IPS-NIHi11 (cell line): Measurements from ENCODE around the gene CLDN15.
"Not testable (repeated sequence)": the region's sequence is repeated elsewhere in the genome, so short reads cannot be mapped to it uniquely, and the experiment has no call there.

ENCODE experiments used
- DNase-seq: peaks from one replicate; pipeline ENCODE4 v3.0.0; 2012; ENCODE audit warnings: mixed read lengths, low spot score

Gene CLDN15

GRCh38 chr7:101222275-101222830 is 15.2 kb downstream of the CLDN15 start:
- peak; percentile 7 for DNase-seq

GRCh38 chr7:101220295-101220694 is 17.3 kb downstream of the CLDN15 start:
- no peak for DNase-seq

- DNase-seq: no peak
Measured at GRCh38 chr7:101218236-101219125, 19.1 kb downstream of the CLDN15 start.

GRCh38 chr7:101217388-101218235 is 20.0 kb downstream of the CLDN15 start, which contains the start of the genes PLOD3 and ZNHIT1:
Gene PLOD3, minus strand, starts transcription at chr7:101217581. Its CDS starts 307 bp downstream, at chr7:101217274.
Gene ZNHIT1, plus strand, starts transcription at chr7:101218165. Its CDS starts 31 bp downstream, at chr7:101218196.
- peak; percentile 99 for DNase-seq

DNA sequence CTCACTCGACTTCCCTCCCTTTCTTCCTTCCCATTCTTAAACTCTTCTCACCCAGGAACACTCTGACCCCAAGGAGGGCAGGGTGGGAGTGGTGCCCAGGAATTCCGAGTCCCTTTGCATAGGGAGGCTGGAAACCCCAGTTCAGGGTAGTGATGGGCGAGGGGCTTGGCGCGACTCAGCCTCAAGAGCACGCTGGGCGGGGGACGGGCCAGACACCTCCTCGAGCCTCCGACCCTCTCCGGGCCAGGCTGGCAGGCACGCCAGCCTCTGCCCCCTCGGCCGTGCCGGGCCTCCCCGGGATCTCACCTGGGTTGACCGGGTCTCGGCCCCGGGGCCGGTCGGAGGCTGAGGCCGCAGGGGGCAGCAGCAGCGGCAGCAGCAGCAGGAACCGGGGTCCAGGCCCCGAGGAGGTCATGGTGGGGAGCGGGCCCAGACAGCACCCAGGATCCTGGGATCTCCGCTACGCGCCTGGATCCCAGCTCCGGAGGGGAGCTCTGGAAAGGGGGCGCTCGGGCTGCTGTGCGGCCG is 20.7 kb downstream of the CLDN15 start:
- peak; percentile 58 for DNase-seq

DNA sequence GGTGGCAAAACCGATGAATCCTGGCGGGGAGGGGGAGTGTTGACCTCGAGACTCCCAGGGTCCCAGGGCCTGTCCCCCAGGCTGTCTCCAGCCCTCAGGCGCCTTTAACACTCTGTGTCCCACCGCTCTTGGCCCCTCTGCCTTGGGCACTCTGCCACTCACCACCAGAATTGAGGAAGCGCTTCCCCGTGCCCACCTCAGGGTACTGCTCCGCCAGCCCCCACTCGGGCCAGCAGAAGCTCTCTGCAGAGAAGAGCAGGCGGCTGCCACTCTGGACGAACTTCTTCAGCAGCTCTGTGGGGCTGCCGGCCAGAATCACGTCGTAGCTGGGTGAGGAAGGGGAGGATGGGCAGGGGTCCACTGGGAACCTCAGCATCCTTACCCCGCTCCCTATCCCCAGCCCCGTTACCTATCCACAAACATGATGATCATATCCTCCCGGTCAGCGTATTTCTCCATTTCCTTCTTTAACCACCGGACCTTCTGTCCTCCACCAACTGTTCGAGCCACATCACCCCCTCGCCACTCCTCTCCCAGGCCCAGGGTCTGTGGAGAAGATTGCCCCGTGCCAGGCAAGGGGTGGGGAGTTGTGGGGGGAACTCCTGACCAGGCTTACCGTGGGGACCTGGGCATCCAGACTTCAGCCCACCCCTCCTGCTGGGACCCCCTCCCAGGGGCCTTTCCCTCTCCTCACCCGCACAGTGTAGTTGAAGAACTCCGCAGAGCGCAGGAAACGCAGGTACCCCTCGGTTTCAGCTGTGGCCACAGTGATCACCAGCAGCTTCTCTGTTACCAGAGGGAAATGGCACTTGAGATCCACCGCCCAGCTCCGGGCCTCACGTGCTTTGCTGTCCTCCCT is 21.4 kb downstream of the CLDN15 start:
- DNase-seq: no peak

GRCh38 chr7:101212014-101212413 is 25.6 kb downstream of the CLDN15 start:
- DNase-seq: no peak

DNA sequence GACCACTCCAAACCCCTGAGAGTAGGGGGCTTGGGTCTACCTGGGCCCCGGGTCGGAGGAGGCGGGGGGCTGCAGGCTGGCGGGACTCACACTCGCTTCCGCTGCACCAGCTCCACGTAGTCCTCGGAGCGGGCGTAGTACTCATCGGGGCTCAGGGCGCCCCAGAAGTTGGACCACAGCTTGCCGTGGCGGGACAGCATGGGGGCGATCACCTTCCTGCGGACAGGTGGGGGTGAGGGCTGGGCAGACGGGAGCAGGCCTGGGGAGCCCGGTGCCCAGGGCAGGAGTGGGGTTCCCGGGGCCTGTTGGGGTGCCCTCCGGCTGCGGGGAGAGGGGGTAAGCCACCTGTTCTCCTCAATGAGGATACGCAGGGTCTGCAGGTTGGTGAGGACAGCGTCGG is 26.1 kb downstream of the CLDN15 start:
- DNase-seq: no peak

GRCh38 chr7:101210143-101210542 is 27.5 kb downstream of the CLDN15 start:
- peak; percentile 4 for DNase-seq

GRCh38 chr7:101208794-101209193 is 28.8 kb downstream of the CLDN15 start:
- DNase-seq: no peak

GRCh38 chr7:101207459-101207858 is 30.1 kb downstream of the CLDN15 start:
- DNase-seq: no peak

DNA sequence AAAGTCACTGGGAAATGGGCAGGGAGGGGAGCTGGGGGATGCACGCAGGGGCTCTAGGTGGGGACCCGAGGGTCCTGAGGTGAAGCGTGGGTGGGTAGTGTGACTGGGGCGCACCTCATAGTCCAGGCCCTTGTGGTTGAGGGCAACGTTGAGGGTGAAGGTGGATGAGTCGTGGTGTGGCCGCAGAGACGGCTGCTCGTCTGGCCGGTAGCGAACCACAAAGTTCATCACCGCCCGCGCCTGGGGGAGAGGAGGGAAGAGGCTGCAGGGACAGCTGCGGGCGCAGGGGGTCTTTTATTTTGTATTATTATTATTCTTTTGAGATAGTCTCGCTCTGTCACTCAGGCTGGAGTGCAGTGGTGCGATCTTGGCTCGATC is 30.9 kb downstream of the CLDN15 start:
- DNase-seq: no peak

GRCh38 chr7:101205901-101206664 is 31.5 kb downstream of the CLDN15 start:
- DNase-seq: no peak

DNA sequence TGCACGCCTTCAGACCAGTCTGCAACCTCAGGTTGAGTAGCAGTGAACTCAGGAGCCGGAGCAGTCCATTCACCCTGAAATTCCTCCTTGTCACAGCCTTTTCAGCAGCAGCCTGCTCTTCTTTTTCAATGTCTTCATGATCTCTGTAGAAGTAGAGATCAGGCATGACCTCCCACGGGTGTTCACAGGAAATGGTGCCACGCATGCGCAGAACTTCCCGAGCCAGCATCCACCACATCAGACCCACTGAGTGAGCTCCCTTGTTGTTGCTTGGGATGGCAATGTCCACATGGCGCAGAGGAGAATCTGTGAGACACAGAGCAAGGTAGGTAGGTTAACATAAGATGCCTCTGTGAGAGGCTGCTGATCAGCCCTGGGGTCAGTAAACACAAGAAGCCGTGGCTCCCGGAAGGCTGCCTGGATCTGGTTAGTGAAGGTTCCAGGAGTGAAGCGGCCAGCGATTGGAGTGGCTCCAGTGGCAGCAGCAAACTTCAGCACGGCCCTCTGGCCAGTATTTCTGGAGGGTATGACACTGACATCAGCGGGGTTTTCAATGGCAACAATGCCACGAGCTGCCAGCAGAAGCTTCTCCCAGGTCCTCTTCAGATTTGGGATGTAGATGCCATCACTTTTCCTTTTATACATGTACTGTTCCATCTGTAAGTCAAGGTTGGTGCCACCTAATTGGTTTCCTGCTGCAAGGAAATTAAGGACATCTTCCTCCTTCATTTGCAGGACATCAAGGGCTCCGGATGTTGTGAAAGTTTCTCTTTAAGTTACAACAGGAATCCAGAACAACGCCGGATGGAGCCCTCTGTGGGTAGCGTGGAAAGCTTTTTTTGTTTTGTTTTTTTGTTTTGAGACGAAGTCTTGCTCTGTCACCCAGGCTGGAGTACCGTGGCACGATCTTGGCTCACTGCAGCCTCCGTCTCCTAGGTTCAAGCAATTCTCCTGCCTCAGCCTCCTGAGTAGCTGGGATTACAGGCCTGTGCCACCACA is 33.6 kb downstream of the CLDN15 start:
- DNase-seq: not testable (repeated sequence)

DNA sequence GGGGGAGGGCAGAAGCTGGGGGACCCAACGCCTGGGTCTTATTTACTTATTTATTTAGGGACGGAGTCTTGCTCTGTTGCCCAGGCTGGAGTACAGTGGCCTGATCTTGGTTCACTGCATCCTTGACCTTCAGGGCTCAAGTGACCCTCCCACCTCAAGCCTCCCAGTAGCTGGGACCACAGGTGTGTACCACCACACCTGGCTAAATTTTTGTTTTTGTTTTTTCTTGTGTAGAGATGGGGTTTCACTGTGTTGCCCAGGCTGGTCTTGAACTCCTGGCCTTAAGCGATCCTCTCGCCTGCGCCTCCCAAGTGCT is 35.0 kb downstream of the CLDN15 start:
- DNase-seq: no peak

DNA sequence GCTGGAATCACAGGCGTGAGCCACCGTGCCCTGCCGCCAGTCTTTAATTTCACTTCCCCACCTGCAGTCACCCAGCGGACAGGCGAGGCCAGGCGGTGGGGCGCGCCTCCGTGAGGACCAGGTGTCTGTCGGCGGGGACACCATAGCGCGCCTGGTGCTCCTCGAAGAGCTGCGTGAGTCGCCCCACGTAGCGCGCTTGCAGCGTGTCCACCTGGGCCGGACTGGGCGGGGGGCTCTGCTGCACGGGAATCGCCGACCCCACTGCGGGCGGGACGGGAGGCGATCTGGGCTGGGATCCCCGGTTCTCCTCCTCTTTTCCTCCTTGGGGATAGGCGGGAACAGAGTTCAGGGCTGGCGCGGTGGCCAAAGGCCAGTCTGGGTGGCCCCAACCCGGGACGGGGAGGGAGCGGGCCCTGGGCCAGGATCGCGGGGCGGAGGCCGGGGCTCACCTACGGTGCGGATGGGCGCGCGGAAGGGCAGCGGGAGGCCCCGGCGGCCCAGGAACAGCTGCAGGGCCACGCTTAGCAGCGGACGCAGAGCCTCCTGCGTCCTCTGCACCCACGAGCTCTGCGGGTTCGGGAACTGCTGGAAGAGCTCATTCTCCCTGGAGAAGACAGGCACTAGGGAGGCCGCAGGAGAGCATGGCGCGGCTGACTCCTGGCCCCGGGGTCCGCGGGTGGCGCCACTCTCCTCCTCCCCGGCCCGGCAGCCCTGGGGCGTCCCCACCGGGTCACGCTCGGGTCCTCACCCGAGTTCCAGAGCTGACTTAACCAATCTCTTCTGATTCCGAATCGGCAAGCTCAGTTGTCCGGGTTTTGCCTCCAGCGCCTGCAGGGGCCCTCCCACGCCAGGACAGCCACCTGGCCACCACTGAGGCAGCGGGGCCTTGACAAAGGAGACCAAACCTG is 35.7 kb downstream of the CLDN15 start:
- DNase-seq: peak; percentile 72

GRCh38 chr7:101200862-101201599 is 36.6 kb downstream of the CLDN15 start, which contains the start of gene MOGAT3:
Gene MOGAT3, minus strand, starts transcription at chr7:101201036. Its CDS starts 182 bp downstream, at chr7:101200854.
- no peak for DNase-seq

DNA sequence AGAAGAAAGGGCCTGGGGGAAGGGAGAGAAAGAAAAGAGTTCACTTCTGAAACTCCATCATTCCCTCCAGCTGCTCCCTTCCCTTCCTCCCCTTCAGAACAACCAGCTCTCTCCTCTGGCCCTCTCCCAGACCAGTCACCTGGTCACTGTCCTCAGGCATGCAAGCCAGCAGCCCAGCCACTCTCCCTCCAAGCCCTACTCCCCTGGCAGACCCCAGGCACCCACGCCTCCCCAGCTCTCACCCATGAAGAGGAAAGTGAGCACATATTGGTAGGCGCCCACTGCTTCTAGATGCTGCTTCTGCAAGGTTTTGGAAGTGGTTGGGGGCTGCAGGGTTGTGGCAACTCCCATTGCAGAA is 37.1 kb downstream of the CLDN15 start:
- DNase-seq: no peak
